HCT116 (cell line): ENCODE data around the gene KRT24.

Experiments used
- EZH2 ChIP-seq: fragments of 200-600 bp; sonication (generic); IDR thresholded peaks from 2 replicates; pipeline ENCODE4 v1.6.1; 2017; ENCODE audit warnings: antibody characterized with exemption, mixed run types
- POLR2AphosphoS5 ChIP-seq: IDR thresholded peaks from 2 replicates; pipeline ENCODE4 v1.6.1; 2011; ENCODE audit warnings: mild to moderate bottlenecking, low read depth, low read length, moderate library complexity
- RAD21 ChIP-seq: IDR thresholded peaks from 2 replicates; pipeline ENCODE4 v1.6.1; 2012; ENCODE audit warnings: low read depth, mild to moderate bottlenecking
- TF ChIP-seq, protein P1 (sequence below), 3 experiments: fragments of 200-600 bp in 1 of 3; sonication (generic) in 1 of 3; IDR thresholded peaks in 2 of 3; conservative IDR thresholded peaks in 1 of 3; 2 replicates each; pipeline ENCODE4 v1.5.1; 2012 to 2017; ENCODE audit warnings: low read depth in 2 of 3, low read length in 2 of 3, antibody characterized with exemption in 1 of 3, borderline replicate concordance in 1 of 3, control low read depth in 1 of 3, mild to moderate bottlenecking in 1 of 3, mixed read lengths in 1 of 3, mixed run types in 1 of 3, moderate library complexity in 1 of 3; ENCODE audit not compliant: insufficient read depth in 1 of 3

DNA sequence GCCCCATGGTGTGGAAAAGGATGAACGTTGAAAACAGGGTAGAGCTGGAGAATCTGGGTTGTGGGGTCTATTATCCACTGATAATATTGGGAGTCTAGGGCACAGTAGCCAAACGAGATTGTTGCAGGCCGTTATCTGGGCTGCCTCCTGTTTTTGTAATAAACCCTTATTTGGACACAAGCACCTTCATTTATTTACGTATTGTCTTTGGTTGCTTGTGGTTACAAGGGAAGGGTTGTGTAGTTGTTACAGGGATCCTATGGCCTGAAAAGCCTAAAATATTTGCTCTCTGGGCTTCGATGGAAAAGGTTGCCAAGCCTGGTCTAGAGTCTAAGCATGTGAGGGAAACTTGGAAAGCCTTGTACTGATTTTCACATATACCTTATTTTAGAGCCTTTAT lies 51.6 kb downstream of the KRT24 start:
- TF ChIP-seq, protein P1, sequence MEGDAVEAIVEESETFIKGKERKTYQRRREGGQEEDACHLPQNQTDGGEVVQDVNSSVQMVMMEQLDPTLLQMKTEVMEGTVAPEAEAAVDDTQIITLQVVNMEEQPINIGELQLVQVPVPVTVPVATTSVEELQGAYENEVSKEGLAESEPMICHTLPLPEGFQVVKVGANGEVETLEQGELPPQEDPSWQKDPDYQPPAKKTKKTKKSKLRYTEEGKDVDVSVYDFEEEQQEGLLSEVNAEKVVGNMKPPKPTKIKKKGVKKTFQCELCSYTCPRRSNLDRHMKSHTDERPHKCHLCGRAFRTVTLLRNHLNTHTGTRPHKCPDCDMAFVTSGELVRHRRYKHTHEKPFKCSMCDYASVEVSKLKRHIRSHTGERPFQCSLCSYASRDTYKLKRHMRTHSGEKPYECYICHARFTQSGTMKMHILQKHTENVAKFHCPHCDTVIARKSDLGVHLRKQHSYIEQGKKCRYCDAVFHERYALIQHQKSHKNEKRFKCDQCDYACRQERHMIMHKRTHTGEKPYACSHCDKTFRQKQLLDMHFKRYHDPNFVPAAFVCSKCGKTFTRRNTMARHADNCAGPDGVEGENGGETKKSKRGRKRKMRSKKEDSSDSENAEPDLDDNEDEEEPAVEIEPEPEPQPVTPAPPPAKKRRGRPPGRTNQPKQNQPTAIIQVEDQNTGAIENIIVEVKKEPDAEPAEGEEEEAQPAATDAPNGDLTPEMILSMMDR (IDR thresholded peaks at IDR 0.05 in 2 of 3, conservative IDR thresholded peaks at IDR 0.05 in 1 of 3; ENCODE audit: borderline replicate concordance in 1 of 3, insufficient read depth in 1 of 3, low read depth in 2 of 3, low read length in 2 of 3), result no peak
- TF ChIP-seq POLR2AphosphoS5 (no peak), RAD21 (no peak), EZH2 (no peak)
